PC-3 (cell line): ENCODE data around the gene INSIG1.

Experiments used
- EZH2 ChIP-seq: fragments of 300-600 bp; sonication (generic); IDR thresholded peaks from one replicate; pipeline ENCODE4 v1.6.1; 2017; ENCODE audit warnings: antibody characterized with exemption, mild to moderate bottlenecking, low read length; ENCODE audit not compliant: unreplicated experiment
- EZH2phosphoT487 ChIP-seq: fragments of 300-600 bp; sonication (generic); IDR thresholded peaks from 2 replicates; pipeline ENCODE4 v1.6.1; 2018; ENCODE audit warnings: mild to moderate bottlenecking, antibody characterized with exemption, low read length, borderline replicate concordance
- TF ChIP-seq, protein P1 (sequence below): fragments of 300-600 bp; sonication (generic); conservative IDR thresholded peaks from 2 replicates; pipeline ENCODE4 v1.5.1; 2017; ENCODE audit warnings: antibody characterized with exemption, low read depth, mild to moderate bottlenecking, low read length

GRCh38 chr7:155333346-155334234 lies 35.9 kb downstream of the INSIG1 start:
- TF ChIP-seq, protein P1, sequence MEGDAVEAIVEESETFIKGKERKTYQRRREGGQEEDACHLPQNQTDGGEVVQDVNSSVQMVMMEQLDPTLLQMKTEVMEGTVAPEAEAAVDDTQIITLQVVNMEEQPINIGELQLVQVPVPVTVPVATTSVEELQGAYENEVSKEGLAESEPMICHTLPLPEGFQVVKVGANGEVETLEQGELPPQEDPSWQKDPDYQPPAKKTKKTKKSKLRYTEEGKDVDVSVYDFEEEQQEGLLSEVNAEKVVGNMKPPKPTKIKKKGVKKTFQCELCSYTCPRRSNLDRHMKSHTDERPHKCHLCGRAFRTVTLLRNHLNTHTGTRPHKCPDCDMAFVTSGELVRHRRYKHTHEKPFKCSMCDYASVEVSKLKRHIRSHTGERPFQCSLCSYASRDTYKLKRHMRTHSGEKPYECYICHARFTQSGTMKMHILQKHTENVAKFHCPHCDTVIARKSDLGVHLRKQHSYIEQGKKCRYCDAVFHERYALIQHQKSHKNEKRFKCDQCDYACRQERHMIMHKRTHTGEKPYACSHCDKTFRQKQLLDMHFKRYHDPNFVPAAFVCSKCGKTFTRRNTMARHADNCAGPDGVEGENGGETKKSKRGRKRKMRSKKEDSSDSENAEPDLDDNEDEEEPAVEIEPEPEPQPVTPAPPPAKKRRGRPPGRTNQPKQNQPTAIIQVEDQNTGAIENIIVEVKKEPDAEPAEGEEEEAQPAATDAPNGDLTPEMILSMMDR: no peak
- TF ChIP-seq EZH2 (no peak), EZH2phosphoT487 (no peak)
